ENCODE measurements around the gene AUH. TPM values are rescaled to one million over a fixed set of nuclear protein-coding genes. Genes with fewer than 3 reads are reported as not detected.

Gene AUH
- polyA plus RNA-seq, 1 donor from 2014 or later = 42.6 TPM

GRCh38 chr9:91274949-91275492 is 86.7 kb downstream of the AUH start:
- Histone ChIP-seq H3K27me3 (ENCODE audit: insufficient read depth, low read depth, low read length) (no peaks in the 10 kb centered on the region), H3K9me2 (ENCODE audit: insufficient read depth, low read length) (no peaks in the 10 kb centered on the region), H3K9me3 (ENCODE audit: low read length) (no peaks in the 10 kb centered on the region), H3K36me3 (ENCODE audit: insufficient read depth, low read length) (no peaks in the 10 kb centered on the region), H3K79me2 (replicated peaks; ENCODE audit: insufficient read depth, low read length) (no peaks in the 10 kb centered on the region), H3K9ac (ENCODE audit: low read length) (no peak overlapping the region), H2AFZ (ENCODE audit: low read depth, low read length) (no peak overlapping the region), H3K4me3 (ENCODE audit: low read length) (no peak overlapping the region), H4K20me1 (ENCODE audit: insufficient read depth) (no peaks in the 10 kb centered on the region), H3F3A (ENCODE audit: insufficient read depth, low read length, poor library complexity, severe bottlenecking) (no peaks in the 10 kb centered on the region), H3K4me2 (ENCODE audit: low read length) (no peak overlapping the region), H3K27ac (ENCODE audit: low read length) (no peak overlapping the region)
- TF ChIP-seq POLR2AphosphoS5 (IDR thresholded peaks at IDR 0.05) (no peak), EZH2 (IDR thresholded peaks at IDR 0.05; ENCODE audit: borderline replicate concordance, insufficient read depth, low read length, poor library complexity, severe bottlenecking) (no peak), RAD21 (conservative IDR thresholded peaks at IDR 0.05) (no peak), REST (IDR thresholded peaks at IDR 0.05; ENCODE audit: borderline replicate concordance) (no peak), CTCF (IDR thresholded peaks at IDR 0.05; ENCODE audit: poor library complexity, severe bottlenecking) (no peak), TAF1 (IDR thresholded peaks at IDR 0.05; ENCODE audit: low read depth) (no peak), MXI1 (conservative IDR thresholded peaks at IDR 0.05; ENCODE audit: poor library complexity, severe bottlenecking) (no peak), EP300 (conservative IDR thresholded peaks at IDR 0.05; ENCODE audit: poor library complexity, severe bottlenecking) (no peak), SMC3 (conservative IDR thresholded peaks at IDR 0.05; ENCODE audit: poor library complexity) (no peak)

GRCh38 chr9:91273853-91274552 is 87.7 kb downstream of the AUH start:
- no peak for TF ChIP-seq POLR2AphosphoS5 (IDR thresholded peaks at IDR 0.05)
- peak; percentile 39 for TF ChIP-seq EP300 (conservative IDR thresholded peaks at IDR 0.05; ENCODE audit: poor library complexity, severe bottlenecking)
- H3K27ac ChIP-seq (ENCODE audit: low read length) = peak overlapping the region; percentile 29
- H3K9me3 ChIP-seq (ENCODE audit: low read length) = no peaks in the 10 kb centered on the region
- H3K36me3 ChIP-seq (ENCODE audit: insufficient read depth, low read length) = no peaks in the 10 kb centered on the region
- H2AFZ ChIP-seq (ENCODE audit: low read depth, low read length) = no peak overlapping the region
- H3K9ac ChIP-seq (ENCODE audit: low read length) = no peak overlapping the region
- H3K9me2 ChIP-seq (ENCODE audit: insufficient read depth, low read length) = no peaks in the 10 kb centered on the region
- H4K20me1 ChIP-seq (ENCODE audit: insufficient read depth) = no peaks in the 10 kb centered on the region
- no peaks in the 10 kb centered on the region for H3K27me3 ChIP-seq (ENCODE audit: insufficient read depth, low read depth, low read length)
- no peaks in the 10 kb centered on the region for H3K79me2 ChIP-seq (replicated peaks; ENCODE audit: insufficient read depth, low read length)
- H3K4me3 ChIP-seq (ENCODE audit: low read length) = no peak overlapping the region
- no peak overlapping the region for H3K4me2 ChIP-seq (ENCODE audit: low read length)
- no peaks in the 10 kb centered on the region for H3F3A ChIP-seq (ENCODE audit: insufficient read depth, low read length, poor library complexity, severe bottlenecking)
